GM19035 (cell line): ENCODE results near the gene PLD1.
"Not testable (repeated sequence)": the region's sequence is repeated elsewhere in the genome, so short reads cannot be mapped to it uniquely, and the experiment has no call there.

Source experiments
- ATAC-seq: cut with Tn5 transposase; IDR thresholded peaks from one replicate; pipeline ENCODE4 v1.9.1; 2021; ENCODE audit not compliant: unreplicated experiment

PLD1 gene

DNA sequence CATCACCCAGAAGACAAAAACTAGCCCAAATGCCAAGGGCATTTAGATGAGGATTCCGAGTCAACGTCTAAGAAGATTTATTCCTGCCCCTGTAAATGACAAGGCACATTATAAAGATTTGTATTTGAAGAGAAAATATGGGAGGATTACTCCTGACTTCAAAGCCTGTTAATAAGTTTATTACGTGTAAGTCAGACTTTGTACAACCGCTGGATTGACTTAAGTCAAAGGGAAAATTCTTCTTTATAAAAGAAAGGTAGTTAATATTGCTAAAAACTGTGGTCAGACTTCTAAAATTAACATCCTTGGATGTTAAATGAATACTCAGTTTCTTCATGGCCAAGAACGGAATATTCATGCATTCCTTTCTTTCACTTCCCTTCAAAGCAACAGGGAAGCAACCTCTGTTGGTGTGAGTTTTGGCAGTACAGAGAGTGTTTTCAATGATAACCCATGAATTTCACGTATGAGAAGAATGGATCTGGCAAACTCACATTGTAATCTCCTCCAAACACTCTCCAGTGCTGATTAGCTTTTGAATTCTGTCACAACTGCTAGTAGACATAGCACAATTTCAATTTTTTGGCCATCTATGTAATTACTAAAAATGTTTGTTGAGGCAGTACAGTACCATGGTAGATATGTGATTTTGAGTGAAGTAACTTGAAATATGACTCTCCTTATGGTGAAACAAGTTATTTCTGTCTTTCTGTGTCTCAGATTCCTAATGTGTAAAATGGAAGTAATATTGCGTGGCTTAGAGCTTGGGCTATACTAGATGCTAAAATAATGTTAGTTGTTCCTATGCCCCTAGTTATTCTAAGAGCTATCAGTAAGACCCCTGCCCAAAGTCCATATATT is 62.0 kb downstream of the PLD1 start:
- no peak for ATAC-seq

DNA sequence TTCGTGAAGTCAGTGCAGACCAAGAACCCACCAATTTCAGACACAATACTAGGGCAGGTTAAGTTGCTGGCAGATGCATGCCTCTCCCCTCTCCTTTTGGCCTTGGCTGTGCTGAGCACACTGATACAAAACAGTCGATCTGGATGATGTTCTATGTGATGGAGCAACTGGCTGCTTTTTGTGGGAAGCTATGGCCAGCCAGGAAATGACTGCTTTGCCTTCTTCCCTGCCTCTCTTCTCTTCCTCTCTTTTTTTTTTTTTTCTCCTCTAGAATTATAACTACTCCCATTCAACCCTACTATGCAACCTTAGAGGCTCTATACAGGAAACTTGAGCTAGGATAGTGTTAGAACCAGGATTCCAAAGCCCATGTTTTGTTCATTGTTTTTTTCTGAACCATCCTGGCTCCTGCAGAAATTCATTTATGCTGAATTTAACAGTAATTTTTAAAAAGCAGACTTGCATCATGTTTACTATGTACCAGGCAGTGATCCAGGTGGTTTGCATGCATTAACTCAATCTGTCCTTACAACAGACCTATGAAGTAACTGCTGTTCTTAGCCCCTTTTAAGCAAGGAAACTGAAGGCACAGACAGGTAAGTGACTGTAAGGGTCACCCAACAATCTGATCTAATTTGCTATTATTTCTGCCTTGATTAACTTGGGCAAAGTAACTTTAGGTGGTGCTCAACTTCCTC is 62.9 kb downstream of the PLD1 start:
- ATAC-seq, result no peak

DNA sequence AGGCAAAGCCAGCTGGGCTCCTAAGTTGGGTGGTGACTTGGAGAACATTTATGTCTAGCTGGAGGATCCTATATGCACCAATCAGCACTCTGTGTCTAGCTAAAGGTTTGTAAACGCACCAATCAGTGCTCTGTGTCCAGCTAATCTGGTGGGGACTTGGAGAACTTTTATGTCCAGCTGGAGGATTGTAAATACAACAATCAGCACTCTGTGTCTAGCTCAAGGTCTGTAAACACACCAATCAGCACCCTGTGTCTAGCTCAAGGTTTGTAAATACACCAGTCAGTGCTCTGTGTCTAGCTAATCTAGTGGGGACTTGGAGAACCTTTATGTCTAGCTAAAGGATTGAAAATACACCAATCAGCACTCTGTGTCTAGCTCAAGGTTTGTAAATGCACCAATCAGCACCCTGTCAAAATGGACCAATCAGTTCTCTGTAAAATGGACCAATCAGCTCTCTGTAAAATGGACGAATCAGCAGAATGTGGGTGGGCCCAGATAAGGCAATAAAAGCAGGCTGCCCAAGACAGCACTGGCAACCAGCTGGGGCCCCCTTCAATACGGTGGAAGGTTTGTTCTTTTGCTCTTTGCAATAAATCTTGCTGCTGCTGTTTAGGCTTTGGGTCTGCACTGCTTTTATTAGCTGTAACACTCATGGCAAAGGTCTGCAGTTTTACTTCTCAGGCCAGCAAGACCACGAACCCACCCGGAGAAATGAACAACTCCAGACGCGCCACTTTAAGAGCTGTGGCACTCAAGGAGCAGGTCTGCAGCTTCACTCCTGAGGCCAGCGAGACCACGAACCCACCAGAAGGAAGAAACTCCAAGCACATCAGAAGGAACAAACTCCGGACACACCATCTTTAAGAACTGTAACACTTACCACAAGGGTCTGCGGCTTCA is 63.7 kb downstream of the PLD1 start:
- not testable (repeated sequence) for ATAC-seq

DNA sequence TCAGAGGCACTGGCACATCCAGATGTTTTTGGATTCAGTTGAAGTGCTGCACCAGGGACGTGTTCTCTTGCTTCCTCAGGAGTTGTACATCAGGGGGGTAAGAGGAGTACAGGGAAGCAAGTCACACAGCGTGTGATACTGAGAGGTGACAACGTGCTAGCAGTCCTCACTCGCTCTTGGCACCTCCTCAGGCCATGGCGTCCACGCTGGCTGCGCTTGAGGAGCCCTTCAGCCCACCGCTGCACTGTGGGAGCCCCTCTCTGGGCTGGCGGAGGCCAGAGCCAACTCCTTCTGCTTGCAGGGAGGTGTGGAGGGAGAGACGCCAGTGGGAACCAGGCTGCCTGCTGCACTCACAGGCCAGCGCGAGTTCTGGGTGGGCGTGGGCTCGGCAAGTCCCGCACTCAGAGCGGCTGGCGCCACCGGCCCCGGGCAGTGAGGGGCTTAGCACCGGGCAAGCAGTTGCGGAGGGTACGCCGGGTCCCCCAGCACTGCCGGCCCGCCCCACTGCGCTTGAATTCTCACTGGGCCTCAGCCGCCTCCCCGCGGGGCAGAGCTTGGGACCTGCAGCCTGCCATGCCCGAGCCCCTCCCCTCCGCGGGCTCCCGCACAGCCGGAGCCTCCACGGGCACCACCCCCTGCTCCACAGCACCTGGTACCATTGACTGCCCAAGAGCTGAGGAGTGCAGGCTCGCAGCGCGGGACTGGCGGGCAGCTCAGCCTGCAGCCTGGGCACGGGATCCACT is 64.5 kb downstream of the PLD1 start:
- ATAC-seq, result no peak

DNA sequence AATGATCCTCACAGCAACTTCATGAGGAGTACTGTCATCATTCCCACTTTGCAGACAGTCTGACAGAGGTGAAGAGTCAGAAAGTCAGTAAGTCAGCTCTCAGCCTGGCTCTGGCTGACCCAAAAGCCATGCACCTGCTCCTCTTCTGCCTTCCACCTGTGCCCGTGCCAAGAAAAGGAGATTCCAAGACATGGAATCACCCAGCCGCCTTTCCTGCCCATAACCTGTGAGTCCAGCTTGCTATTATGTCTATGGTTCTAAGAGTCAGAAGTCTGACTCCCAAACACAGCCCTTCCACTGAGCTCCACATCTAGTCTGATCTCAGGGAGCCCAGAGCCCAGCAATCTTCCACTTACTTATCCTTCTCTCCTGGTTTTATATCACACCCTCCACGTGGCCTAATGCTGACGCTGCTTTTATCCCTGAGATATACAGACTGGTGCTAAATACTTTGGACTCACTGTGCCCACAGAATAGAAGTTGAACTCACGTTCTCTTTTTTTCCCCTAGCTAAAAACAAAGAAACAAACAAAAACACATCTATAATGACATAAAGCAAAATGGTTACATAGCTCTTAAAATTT is 66.0 kb downstream of the PLD1 start:
- ATAC-seq, result no peak

DNA sequence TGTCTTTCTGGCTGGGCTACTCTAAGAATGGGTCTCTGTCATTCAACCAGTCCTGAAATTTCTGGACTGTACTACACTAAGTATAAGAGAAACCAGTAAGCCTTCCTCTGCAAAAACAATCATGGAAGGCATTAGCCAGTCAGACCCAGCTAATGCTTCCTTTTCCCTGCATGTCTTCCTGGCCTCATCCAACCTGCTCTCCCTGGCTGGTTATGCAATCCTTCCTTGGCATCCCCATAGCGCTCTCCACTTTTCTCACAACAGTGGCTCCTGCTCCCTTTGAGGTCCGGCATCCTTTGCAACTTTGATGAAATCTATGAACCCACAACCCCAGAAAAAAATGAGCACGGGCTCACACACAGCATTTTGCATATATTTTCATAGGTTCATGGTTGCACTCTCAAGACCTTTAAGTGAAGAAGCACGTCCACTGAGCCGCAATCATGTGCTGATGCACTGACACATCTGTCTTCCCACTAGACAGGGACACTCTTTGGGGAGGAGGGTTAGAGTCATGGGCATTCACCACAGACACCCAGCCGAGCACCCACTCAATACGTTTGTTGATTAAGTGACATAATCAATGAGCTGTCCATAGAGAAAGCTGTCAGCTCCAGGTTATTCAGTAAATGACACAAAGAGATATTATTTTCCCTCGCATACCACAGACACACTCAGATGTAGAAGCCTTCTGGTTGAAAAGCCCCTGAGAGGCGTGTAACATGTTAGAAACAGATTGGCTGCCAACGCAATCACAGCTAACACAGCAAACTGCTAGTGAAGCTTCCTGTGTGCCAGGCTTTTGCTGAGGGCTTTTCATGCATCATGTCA is 66.7 kb downstream of the PLD1 start:
- ATAC-seq, result no peak

DNA sequence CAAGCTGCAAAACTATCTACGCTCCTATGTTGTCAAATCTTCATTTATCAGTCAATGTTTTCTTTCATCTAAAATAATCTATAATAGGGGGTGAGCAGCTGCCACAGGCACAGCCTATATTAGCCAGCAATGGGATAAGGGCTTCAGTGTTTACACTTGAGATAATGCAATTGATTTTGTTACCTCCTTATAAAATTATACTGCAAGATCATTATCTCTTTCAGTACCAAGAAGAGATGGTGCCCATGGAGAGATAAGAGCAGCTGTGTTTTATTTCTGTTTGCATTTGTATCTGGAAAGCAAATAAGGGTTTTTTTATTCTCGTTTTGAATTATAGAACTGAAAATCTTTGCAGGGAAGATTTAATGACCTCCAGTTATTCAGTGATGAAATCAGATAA is 68.9 kb downstream of the PLD1 start:
- no peak for ATAC-seq

DNA sequence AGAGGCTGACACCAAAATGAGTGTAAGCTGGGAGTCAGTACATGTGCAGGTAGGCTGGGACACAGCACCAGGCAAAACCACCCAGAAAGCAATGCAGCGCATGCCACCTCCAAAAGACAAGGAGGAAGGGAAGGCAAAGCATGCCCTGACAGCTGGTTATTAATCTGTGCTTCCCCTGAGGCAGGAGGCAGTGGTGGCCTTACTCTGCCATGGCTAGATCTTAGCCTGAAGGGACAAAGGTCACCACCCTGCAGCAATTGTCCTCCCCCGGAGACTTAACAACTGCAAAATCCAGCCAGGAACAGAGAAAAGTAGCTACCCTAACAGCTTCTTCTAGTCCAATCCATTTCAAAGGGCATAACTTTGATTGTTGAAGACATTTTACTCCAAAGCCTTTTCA is 73.7 kb downstream of the PLD1 start:
- ATAC-seq, result no peak

DNA sequence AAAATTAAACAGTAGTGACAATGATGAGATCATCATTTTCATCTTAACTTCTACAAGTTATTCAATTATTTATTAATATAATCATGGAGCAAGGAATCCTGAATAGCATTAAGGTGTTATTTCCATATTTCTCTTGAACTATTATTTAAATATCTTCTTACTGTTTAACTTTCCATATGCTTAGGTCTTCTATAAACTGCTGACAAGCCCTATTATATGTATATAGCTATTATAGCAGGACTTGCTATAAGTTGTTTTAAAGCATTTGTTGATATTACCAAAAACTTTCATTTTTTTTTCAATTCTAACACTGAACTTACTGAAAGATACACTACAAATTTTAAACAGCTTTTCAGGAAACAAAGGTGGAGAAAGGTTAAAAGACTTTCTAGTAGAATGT is 76.7 kb downstream of the PLD1 start:
- ATAC-seq, result no peak

DNA sequence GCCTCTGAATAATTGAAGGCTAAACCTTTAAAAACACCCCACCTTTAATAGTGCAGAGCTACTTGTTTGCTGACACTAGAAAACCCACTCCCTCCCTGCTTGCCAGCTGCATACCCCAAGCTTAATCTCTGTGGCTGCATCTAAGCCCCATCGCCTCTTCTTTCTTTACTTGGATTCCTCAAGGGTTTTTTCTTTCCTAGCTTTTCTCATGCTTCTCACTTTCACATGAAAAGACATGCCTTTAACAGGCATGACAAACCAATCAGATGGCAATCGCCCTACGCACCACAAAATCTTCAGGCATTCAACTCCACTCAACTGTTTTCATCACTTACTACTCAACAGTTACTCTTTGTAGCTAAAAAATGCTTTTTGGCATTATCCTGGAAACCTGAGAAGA is 77.5 kb downstream of the PLD1 start:
- ATAC-seq, result no peak

DNA sequence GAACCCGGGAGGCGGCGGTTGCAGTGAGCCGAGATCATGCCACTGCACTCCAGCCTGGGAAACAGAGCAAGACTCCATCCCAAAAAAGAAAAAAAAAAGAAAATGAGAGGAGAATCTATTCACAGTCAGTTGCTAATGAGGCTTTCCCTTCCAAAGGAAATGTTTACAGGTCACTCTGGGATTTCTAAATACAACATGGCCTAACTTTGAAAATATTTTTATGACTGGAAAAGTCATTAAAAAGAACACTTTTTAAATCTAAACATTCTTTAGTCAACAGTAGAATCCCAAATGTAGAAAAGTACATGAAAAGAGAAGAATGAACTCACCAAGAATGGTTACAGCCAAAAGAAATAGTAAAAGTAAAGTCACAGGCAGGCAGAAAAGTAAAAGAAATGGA is 78.6 kb downstream of the PLD1 start:
- no peak for ATAC-seq

DNA sequence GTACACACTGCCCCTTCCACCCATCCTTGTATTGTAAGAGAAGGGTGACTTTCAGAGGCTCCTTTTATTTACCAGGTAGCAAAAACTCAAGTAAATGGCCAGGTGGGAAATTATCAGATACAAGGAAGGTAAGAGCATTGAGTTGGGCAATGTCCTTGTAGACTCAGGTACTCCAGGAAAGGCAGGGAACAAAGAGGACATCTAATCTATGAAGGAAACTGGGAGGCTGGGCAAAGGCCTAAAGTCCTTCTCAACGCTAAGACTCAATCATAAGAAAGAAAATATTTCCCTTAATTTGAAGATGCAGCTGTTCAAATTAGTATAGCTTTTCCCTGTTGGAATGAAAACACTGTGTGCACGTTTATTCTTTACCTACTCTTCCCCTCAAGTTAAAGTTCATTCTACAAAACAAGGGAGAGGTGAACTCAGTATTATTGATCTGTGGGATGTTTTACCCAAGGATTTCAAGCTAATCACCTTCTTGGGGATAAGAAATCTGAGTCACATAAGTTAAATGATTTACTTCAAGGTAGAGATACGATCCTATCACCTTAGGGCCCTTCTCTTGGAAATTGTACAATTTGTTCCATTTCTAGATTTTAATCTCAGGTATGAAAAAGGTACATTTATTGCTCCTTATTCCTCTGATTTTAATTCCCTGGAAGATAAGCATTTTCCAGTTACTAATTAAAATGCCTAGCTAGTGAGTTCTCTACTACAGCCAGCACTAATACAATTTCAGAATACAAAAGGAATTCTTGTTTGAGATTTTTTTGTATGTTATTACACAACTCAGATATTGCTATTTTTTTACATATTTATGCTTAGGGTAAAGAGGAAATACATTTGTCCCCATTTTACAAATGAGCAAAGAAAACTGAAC is 80.6 kb downstream of the PLD1 start:
- ATAC-seq, result no peak

DNA sequence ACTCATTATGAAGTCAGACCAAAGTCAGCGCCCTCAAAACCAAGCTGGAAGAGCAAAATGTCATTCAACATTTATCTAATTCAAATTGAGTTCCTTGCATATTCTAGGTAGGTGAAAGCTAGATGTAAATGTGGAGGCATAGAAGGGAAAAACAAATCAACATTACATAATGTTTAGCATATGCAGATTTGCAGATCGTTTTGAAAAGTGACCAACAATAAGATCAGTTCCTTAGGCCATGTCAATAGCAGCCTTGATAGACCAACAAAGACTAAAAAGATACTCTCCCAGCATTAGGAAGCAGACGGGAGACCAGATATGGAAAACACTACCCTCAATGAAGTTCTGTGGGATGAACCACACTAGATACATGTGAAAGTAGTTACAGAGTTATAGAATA is 83.0 kb downstream of the PLD1 start:
- no peak for ATAC-seq

DNA sequence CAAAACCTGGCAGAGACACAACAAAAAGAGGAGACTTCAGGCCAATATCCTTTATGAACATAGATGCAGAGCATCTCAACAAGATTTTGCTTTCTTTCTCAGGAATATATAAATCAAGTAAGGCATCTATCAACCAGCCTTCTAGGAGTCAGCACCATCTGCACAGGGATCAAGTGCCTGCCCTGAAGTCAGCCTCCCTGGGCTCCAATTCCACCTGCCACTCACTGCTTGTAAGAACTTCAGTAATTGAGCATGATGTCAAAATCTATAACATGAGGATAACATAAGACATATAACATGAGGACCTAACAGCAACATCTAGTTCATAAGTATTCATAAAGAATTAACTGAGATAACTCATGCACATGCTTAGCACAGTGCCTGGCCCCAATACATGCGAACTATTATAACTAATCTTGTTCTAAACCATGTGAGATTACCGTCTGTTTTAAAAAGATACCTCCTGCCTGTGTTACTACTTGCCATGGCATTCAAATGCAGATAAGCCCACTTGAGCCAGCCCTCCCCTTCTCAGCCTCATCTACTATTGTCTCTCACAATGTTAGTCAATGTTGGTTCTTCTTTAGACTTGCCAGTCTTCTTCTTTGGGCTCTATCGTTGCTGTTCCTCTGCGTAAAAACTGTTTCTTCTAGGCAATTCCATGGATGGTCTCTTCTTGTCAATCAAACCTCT is 91.6 kb downstream of the PLD1 start:
- ATAC-seq, result no peak

DNA sequence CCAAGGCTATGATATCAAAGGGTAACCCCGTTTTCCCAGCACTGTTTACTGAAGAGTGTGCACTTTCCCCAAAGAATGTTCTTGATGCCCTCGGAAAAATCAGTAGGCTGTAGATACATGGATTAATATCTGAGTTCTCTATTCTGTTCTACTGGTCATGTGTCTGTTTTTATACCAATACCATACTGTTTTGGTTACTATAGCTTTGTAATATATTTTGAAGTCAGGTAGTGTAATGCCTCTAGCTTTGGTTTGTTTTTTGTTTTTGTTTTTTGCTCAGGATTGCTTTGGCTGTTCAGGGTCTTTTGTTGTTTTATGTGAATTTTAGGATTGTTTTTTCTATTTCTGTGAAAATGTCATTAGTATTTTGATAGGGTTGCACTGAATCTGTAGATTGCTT is 95.1 kb downstream of the PLD1 start:
- ATAC-seq, result no peak

DNA sequence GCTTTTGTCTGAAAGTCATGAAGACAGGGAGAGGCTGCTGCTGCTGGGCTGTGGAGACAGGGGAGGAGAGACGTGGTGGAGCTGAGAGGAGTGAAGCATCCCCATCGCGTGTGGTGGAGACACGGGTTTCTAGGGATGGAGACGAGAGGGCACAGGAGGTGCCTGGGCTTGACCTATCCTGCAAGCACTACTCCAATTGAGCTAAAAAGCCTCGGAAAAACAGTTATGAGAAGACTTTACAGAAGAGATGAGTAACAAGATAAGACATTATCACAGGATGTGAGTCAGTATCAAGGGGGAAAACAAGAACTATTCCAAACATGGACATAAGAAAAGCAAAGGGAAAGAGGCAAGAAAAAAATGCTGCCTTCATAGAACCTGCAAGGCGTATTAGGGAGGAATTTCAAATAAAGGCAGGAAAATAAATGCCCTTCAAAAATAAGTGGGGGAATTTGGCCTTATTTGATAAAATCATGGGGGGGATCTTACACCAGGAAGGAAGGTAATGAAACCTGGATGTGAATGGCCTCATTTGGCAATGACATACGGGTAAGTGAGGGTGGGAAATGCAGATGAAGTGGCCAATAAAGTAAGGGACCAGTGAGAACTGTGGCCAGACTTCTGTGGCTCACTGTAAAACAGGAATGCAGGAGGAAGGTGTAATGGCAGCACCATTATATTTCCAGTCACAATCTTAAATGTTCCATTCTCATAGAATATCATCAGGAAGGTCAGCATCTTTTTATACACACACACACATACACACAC is 97.9 kb downstream of the PLD1 start:
- ATAC-seq, result no peak

DNA sequence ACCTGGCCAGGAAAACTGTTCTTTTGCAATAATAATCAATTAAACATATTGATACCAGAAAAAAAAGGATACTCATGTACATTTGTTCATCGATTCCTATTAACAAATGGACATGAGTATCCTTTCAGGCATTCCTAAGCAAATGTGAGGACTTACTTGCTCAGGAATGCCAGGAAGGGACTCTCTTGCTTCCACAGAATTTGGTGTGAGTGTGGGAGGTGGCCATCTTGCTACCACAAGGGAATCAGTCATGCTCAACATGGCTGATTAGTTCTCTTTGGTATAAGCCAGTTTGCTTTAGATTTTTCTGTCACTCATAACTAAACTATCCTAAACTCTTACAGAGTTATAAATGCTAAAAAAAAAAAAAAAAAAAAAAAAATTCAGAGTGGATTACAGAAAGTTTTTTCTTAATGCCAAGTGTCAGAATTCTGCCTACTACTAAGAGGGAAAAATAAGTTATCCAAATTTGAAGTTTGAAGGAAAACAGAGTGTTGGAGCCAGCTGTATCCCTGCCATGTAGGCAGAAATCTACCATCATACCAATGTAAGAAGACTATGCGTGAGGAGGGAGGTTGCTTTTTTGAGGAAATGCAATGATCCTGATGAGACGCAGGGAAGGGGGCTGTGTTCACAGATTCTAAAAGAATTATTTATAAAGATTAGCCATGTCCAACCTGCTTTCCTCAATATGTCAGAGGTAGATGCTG is 98.7 kb downstream of the PLD1 start:
- no peak for ATAC-seq
